HG03575 (cell line): Measurements from ENCODE around the gene MED8.

Experiments used
- ATAC-seq: cut with Tn5 transposase; IDR thresholded peaks from one replicate; pipeline ENCODE4 v1.9.1; 2021; ENCODE audit not compliant: unreplicated experiment, insufficient number of reproducible peaks, low FRiP score; ENCODE audit errors: extremely low read depth

The MED8 gene

DNA sequence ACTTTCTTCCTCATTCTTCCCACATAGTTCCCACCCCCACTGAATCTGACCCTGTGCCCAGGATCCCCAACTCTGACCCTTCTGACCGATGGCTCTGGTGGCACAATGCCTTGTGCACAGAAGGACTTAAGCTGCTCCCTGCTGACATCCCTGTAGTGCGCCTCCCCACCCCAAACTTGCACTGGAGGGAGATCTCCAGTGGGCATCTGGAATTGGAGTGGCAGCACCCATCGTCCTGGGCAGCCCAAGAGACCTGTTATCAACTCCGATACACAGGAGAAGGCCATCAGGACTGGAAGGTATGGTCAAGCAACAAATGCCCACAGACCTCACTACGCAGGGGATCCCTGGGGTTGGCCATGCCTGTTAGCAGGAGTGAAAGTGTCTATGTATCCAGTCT is 43.0 kb downstream of the MED8 start:
- no peak for ATAC-seq

DNA sequence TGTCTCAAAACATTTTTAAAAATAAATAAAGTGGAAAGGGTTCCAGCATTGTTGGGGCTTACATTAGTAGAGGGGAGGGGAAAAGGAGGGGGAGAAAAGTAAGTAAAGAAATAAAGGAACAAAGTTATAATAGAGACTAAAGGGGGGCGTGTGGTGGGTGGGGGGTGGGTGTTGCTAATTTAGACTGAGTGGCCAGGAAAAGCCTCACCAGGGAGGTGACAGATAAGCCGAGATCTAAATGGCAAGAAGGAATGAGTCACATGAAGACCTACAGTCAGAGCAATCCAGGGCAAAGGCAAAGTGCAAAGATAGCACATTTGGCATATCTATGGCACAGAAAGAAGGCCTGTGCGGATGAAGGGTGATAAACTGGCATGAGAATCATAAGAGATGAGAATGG is 44.5 kb downstream of the MED8 start:
- no peak for ATAC-seq

DNA sequence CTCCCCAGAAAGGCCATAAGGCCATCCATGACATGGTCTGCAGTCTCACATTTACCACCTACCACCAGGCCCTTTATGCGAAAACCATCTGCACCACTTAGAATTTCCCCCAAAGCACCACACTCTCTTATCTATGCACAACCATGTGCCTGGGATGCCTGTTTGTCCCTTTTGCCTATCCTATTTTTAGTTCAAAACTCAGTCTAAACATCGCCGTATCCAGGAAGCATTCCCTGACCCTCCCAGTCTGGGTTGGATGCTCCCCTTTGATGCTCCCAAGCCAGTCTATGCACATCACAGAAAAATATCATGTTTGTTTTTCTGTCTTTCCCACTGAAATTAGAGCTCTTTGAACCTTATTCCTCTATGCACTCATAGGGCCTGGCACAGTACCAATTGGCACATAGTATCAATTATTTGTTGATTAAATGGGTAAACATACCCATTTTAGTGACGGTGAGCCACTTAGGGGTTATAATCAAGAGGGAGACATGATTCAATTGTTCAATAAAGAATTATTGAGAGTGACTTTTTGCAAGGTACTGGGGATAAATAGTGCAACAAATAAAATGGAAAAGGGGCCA is 45.2 kb downstream of the MED8 start:
- no peak for ATAC-seq

- no peak for ATAC-seq
These were observed 49.0 kb downstream of the MED8 start for GRCh38 chr1:43340559-43340958.

DNA sequence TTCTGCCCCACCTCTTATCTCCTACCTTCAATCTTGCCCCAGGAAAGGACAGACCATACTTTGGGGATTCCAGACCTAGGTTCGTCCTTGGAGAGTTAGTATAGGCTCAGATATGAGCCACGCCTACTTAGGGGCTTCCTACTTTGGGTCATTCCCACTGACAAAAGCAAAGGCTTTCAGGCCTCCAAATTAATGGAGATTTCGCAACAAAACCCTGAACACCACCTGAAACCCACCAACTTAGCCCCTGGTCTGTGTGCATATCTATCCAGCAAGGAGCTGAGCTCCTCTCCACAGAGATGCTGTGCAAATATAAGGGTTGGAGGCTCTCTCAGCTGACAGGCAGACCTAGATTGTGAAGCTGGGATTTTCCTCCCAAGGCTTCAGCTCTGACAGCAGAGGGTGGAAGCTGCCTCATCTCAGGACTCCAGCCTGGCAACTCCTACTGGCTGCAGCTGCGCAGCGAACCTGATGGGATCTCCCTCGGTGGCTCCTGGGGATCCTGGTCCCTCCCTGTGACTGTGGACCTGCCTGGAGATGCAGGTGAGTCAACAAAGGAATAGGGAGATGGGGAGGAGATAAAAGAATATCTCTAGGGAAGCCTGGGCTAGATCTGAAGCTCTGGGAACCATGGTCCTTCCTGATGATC is 49.9 kb downstream of the MED8 start:
- no peak for ATAC-seq

GRCh38 chr1:43338001-43338400 is 51.6 kb downstream of the MED8 start:
- no peak for ATAC-seq

GRCh38 chr1:43337588-43337987 is 52.0 kb downstream of the MED8 start, which contains the start of gene MPL:
TSS of gene MPL (plus strand) at chr1:43337818. CDS start at chr1:43337849, 31 bp downstream.
- no peak for ATAC-seq

- no peak for ATAC-seq
These were observed 55.0 kb downstream of the MED8 start for GRCh38 chr1:43334453-43335205.
